Smooth muscle cell (in vitro differentiated cells): Measurements from ENCODE around the gene COASY. TPM values are rescaled to one million over a fixed set of nuclear protein-coding genes. Genes with fewer than 3 reads are reported as not detected.

Experiments
- DNase-seq: peaks from one replicate; lab custom pipeline; 2025; ENCODE audit not compliant: unreplicated experiment; lab: John Stamatoyannopoulos, UW
- H2AFZ ChIP-seq: fragments of 200-600 bp; sonication (generic); 2 replicates; pipeline ENCODE4 v1.6.0; 2016; ENCODE audit warnings: antibody characterized with exemption, low read depth, mild to moderate bottlenecking
- H3F3A ChIP-seq: fragments of 200-600 bp; sonication (generic); 2 replicates; pipeline ENCODE4 v1.6.0; 2017; ENCODE audit warnings: antibody characterized with exemption, low read depth
- H3K27ac ChIP-seq: fragments of 200-600 bp; sonication (generic); 2 replicates; pipeline ENCODE4 v1.5.1; 2016; ENCODE audit warnings: low read depth, mild to moderate bottlenecking
- H3K27me3 ChIP-seq: fragments of 200-600 bp; sonication (generic); 2 replicates; pipeline ENCODE4 v1.6.1; 2016; ENCODE audit warnings: low read depth, mild to moderate bottlenecking
- H3K36me3 ChIP-seq: fragments of 200-600 bp; sonication (generic); 2 replicates; pipeline ENCODE4 v1.5.1; 2016; ENCODE audit warnings: low read depth
- H3K4me1 ChIP-seq: fragments of 200-600 bp; sonication (generic); 2 replicates; pipeline ENCODE4 v1.5.1; 2016; ENCODE audit warnings: low read depth
- H3K4me2 ChIP-seq: fragments of 200-600 bp; sonication (generic); 2 replicates; pipeline ENCODE4 v1.6.0; 2016; ENCODE audit warnings: mild to moderate bottlenecking
- H3K4me3 ChIP-seq: fragments of 200-600 bp; sonication (generic); 2 replicates; pipeline ENCODE4 v1.5.1; 2016; ENCODE audit warnings: mild to moderate bottlenecking
- H3K79me2 ChIP-seq: fragments of 200-600 bp; sonication (generic); 2 replicates; pipeline ENCODE4 v1.6.0; 2016; ENCODE audit warnings: low read depth, mild to moderate bottlenecking
- H3K9ac ChIP-seq: fragments of 200-600 bp; sonication (generic); 2 replicates; pipeline ENCODE4 v1.6.0; 2016; ENCODE audit warnings: low read depth
- H3K9me3 ChIP-seq: fragments of 200-600 bp; sonication (generic); replicated peaks from 2 replicates; pipeline ENCODE4 v1.5.1; 2016; ENCODE audit warnings: low read depth
- H4K20me1 ChIP-seq: fragments of 200-600 bp; sonication (generic); 2 replicates; pipeline ENCODE4 v1.6.0; 2016; ENCODE audit warnings: low read depth
- CTCF ChIP-seq: fragments of 200-600 bp; sonication (generic); IDR thresholded peaks from 2 replicates; pipeline ENCODE4 v1.5.1; 2017; ENCODE audit warnings: borderline replicate concordance, mild to moderate bottlenecking, antibody characterized with exemption; ENCODE audit not compliant: insufficient read depth, poor library complexity, severe bottlenecking
- WGBS: methylation state at CpG from one replicate; pipeline ENCODE4 v1.1.7; 2016; ENCODE audit warnings: low lambda C conversion rate; 5-methylcytosine and 5-hydroxymethylcytosine counted together
- polyA plus RNA-seq: library from polyadenylated mRNA; unstranded; fragments of >200 nt; fragmentation: Nextera tagmentation; extraction: Ambion mirVana; gene quantifications from 2 replicates; pipeline ENCODE4 v1.2.1, GENCODE V29; 2016
- total RNA-seq: library from RNA; depleted of rRNA; stranded (reverse); fragments of >200 nt; gene quantifications from 2 replicates; pipeline ENCODE4 v1.2.3, GENCODE V29; 2014

COASY gene
- total and polyA plus RNA-seq, 2 experiments from 2014 or later, result 23.2 to 68.2 TPM

GRCh38 chr17:42566883-42567573, 5.1 kb downstream of the COASY start, which contains the start of gene MLX:
Gene MLX, plus strand, starts transcription at chr17:42567100. Its CDS starts 25 bp downstream, at chr17:42567125.
- Histone ChIP-seq H3K36me3 (peaks cover 3% of the 10 kb centered on the region), H4K20me1 (no peaks in the 10 kb centered on the region), H3K79me2 (peaks cover 30% of the 10 kb centered on the region), H3K9ac (peak within 1 kb of the TSS; percentile 76), H3K4me2 (peak within 1 kb of the TSS; percentile 94), H3K9me3 (no peaks in the 10 kb centered on the region), H3K4me3 (peak within 1 kb of the TSS; percentile 87), H3K4me1 (peaks cover 14% of the 10 kb centered on the region), H3K27me3 (no peaks in the 10 kb centered on the region), H3K27ac (peak within 1 kb of the TSS; percentile 56), H3F3A (peaks cover 8% of the 10 kb centered on the region), H2AFZ (peak within 1 kb of the TSS; percentile 22)
- DNase-seq, result peak; percentile 76
- WGBS, result under 1% methylated on average over 57 of the region's 72 CpGs
- no peak for TF ChIP-seq CTCF

DNA sequence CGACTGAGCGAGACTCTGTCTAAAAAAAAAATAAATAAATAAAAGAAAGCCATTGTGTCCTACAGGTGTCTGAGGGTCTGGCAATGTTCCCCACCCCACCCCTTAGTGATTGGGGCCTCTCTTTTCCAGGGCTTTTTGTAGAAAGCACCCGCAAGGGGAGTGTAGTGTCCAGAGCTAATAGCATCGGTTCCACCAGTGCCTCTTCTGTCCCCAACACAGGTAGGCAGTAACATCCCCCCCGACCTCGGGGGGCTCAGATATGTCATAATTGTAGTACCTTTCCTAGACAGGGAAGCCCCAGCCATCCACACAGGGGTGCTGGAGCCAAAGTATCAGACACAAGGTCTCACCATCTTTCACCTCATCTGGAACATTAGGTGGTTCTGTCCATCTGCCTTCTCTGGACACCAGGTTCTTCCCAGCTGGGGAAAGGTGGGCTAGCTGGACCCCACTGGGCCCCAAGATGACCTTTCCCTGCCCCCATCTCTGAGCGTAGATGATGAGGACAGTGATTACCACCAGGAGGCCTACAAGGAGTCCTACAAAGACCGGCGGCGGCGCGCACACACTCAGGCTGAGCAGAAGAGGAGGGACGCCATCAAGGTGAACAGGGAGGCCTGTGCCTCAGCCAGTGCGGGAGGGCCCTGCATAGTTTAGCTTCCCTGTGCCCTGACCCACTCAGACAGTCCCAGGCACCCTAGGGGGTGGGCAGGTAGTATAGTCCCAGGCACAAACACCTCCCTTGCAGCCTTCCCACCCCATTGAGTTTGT, 6.6 kb downstream of the COASY start:
- 96% methylated on average over 14 of the region's 14 CpGs for WGBS
- peaks cover 3% of the 10 kb centered on the region for H3K36me3 ChIP-seq
- no peak overlapping the region for H3K9ac ChIP-seq
- H3F3A ChIP-seq, result peaks cover 12% of the 10 kb centered on the region
- H3K79me2 ChIP-seq, result peaks cover 16% of the 10 kb centered on the region
- DNase-seq, result no peak
- no peak for TF ChIP-seq CTCF
- H3K4me2 ChIP-seq, result peak overlapping the region; percentile 94
- H3K4me3 ChIP-seq, result peak overlapping the region; percentile 87
- H3K27me3 ChIP-seq, result no peaks in the 10 kb centered on the region
- no peaks in the 10 kb centered on the region for H3K9me3 ChIP-seq
- H3K27ac ChIP-seq, result no peak overlapping the region
- H2AFZ ChIP-seq, result no peak overlapping the region
- no peaks in the 10 kb centered on the region for H4K20me1 ChIP-seq
- peaks cover 5% of the 10 kb centered on the region for H3K4me1 ChIP-seq

- no peak overlapping the region for H3K4me3 ChIP-seq
- H3K27me3 ChIP-seq, result no peaks in the 10 kb centered on the region
- H3K9ac ChIP-seq, result no peak overlapping the region
- H3K27ac ChIP-seq, result no peak overlapping the region
- no peak overlapping the region for H2AFZ ChIP-seq
- H3K4me2 ChIP-seq, result no peak overlapping the region
- DNase-seq, result no peak
- H3K9me3 ChIP-seq, result no peaks in the 10 kb centered on the region
- no peak for TF ChIP-seq CTCF
- peaks cover 3% of the 10 kb centered on the region for H3K36me3 ChIP-seq
- peaks cover 13% of the 10 kb centered on the region for H3K79me2 ChIP-seq
- peaks cover 11% of the 10 kb centered on the region for H3F3A ChIP-seq
- no peaks in the 10 kb centered on the region for H4K20me1 ChIP-seq
- peaks cover 4% of the 10 kb centered on the region for H3K4me1 ChIP-seq
- WGBS, result 98% methylated on average over 12 of the region's 12 CpGs
Observed at GRCh38 chr17:42571435-42572225, 9.7 kb downstream of the COASY start.
